T follicular helper cell (primary cell): ENCODE results near the gene NSMCE4A.
"Not testable (repeated sequence)": the region's sequence is repeated elsewhere in the genome, so short reads cannot be mapped to it uniquely, and the experiment has no call there.

Experiments used
- DNase-seq: peaks from one replicate; pipeline ENCODE4 v3.0.0-alpha.2; 2020; ENCODE audit warnings: low read depth

NSMCE4A gene

DNA sequence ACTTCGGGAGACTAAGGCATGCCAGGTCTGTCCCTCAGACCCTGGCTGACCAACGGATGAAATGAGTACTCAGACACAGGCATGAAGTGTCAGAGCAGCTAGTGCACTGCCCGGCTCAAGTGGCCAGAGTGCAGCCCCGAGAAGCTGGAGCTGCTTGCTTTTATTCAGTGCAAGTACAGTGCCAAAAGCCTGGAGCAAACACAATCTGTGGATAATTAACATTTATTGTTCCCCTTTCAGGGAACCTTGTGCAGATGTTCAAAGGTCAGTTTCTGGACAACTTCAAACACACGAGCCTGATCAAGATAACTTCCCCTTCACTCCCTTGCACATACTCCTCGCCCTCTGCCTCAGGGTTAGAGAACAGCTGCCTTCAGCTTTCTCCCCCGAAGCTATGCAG, 39.3 kb downstream of the NSMCE4A start:
- no peak for DNase-seq

DNA sequence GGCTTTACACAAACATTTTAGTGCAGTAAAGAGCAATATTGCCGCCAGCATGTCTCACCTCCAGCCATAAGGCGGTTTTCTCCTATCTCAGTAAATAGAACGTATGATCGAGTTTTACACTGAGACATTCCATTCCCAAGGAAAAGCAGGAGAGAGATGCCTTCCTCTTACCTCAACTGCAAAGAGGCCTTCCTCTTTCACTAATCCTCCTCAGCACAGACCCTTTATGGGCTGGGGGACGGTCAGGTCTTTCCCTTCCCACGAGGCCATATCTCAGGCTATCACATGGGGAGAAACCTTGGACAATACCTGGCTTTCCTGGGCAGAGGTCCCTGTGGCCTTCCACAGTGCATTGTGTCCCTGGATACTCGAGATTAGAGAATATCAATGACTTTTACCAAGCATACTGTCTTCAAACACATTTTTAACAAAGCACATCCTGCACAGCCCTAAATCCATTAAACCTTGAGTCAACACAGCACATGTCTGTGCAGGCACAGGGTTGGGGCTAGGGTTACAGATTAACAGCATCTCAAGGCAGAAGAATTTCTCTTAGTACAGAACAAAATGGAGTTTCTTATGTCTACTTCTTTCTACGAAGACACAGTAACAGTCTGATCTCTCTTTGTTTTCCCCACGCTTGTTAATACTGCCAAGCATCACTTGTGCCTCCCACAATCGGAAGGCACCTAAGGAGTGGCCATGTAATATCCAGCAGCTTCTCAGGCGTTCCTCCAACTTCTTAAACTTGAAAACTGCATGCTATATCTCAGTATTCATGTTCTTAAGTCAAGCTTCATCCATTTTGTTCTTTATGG, 44.5 kb downstream of the NSMCE4A start:
- DNase-seq: not testable (repeated sequence)

DNA sequence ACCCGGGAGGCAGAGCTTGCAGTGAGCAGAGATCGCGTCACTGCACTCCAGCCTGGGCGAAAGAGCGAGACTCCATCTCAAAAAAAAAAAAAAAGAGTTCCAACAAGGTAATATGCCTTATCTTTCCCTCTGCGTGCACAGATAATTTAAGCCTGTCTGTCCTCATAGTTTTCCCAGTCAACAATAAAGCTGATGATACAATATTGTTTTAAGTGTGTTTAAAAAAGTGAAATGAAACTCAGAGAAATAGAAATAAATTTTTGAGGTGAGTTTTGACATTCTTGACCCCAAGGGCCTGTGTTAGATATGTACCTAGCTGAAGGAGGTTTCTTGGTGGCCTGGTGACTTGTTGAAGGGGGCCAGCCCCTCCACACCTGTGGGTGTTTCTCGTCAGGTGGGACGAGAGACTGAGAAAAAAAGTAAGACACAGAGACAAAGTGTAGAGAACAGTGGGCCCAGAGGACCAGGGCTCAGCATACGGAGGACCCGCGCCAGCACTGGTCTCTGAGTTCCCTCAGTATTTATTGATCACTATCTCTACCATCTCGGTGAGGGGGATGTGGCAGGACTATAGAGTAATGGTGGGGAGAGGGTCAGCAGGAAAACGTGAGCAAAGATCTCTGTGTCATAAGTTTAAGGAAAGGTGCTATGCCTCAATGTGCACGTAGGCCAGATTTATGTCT, 45.3 kb downstream of the NSMCE4A start:
- not testable (repeated sequence) for DNase-seq

DNA sequence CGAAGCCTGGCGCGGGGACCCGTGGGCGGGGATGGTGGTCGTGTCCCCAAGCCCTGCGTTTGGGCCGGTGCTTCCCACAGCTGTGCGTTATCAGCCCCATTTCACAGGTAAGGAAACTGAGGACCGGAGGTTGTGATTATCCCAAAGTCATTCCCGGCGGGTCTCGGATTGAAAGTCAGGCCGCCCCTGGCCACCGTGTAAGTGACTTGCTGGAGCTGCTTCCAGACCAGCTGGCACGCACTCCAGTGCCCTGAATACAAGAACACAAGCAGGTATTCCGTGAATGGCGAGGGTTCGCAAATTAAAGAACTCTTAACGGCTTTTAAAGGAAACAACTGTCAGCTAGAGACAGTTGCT, 46.5 kb downstream of the NSMCE4A start:
- no peak for DNase-seq

DNA sequence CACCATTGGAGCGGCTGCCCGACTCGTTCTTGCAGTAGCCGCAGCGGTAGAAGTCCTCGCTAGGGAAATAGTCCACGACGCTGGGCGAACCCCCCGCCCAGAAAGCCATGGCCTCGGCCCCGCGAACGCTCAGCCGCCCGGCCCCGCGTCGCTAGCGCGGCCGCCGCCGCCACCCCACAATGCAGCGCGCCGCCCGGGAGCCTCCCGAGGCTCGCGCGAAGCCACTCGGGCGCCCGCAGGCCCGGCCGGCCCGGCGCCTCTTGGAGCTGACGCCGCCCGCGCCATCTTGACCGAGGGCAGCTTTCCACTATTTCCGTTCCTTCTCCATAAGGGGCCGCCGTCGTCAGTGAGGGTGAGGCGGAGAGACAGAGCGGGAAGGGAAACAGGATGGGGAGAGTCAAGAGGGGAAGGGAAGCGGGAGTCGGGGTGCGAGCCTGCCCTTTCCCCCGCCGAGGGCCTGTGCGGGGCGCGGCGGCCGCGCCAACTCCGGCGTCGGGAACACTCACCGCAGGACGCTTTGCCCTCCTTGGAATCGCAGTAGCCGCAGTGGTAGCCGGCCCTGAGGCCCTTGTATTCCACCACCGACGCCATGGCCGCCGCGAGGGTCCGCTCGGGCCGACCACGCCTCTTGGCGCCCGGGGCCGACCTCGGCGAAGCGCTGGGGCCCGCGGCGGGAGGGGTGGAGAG, 47.0 kb downstream of the NSMCE4A start, which contains the start of gene ATE1:
Gene ATE1, minus strand, starts transcription at position 191 of the 687 bp plus-strand sequence. Its CDS starts 82 bp downstream, at position 109.
- peak; percentile 78 for DNase-seq

DNA sequence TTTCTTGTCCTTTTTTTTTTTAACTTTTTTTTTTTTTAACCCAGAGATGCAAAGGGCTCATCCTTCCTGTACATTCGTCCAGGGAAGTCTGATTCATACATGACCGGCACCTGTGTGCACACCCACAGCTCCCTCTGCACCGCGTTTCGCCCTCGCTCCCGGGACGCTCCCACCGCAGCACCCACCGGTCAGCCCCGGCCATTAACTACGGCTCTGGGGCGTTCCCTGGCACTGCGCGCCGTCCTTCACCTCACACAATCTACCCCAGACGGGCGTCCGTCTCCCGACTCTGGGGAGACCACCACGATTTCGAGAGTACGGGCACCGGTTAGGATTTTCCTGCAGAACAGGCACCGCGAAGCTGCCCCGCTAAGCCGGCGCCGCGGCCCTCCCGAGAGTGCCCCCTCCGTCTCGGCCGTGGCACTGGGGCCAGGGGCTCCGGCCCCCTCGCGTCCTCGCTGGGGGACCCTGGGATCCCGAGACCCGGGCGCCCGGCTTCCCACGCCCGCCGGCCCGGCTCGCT, 47.6 kb downstream of the NSMCE4A start:
- DNase-seq: peak; percentile 1

DNA sequence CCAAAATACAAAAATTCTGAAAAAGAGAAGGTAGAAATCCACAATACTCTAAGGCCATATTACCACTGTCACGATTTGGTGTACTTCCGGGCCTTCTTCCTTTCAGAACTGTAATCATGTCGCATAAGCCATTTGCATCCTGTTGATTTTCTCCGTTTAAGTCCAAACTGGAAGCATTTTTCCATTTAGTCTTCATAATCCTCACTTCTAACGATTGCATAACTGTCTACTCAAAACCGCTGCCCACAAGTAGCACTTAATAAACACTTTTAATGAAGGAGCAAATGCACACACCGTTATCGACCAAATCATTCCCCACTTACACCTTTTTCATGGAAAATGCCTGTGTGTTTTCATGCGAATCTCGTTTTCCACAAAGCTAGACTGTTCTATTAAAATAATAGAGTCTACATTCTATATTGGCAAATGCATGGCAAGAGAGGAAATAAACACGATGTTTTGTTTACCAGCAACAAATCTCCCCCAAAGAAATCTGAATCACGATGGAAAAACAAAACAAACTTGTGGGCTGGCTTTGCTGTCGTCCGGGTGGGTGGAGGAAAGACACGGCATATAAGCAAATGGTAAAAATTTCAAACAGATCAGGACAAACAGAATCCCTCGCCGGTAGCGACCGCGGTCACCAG, 48.2 kb downstream of the NSMCE4A start:
- DNase-seq: no peak

DNA sequence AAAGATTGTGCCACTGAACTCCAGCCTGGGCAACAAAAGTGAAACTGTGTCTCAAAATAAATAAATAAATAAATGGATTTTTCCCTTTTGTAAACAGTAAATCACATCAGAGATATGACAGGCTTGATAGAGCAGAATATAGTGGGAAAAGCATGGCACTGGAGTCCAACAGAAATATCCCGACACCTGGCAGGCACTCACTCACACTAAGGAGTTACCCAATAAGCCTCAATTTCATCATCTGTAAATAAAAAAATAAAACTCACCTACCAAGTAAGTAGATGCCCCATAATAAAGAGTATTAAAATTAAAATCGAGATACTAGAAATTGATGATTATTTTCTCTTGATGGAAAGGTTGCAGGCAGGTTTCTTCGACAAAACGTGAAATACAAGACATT, 48.9 kb downstream of the NSMCE4A start:
- DNase-seq: no peak

DNA sequence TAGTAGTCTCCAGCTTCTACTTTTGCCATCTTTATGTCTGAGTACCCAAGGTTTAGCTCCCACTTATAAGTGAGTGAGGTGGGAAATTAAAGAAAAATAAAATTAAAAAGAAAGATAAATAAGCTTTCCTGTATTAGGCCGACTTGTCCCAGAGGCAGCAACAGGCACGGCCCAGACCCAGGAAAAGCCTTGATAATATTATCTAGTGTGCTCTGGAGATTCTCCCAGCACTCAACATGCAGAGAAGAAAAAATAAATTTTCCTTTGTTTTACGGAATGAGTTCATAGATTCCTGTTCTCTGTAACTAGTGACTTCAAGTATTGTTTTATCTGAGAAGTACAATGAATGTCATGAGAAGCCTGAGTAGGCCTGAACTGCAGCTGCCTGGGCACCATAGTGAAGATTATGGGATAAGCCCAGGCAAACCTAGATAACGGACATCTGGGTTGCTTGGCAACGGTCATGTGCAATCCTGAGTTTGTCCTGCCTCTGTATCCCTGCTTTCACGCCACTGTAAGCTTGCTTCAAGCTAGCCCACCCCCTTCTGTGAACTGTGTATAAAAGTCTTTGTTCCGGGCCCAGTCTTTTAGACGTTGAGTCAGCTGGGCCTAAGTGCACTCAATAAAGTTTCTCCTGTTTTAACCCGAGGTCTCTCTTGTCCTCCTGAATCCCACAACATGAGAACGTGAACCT, 53.6 kb downstream of the NSMCE4A start:
- no peak for DNase-seq

DNA sequence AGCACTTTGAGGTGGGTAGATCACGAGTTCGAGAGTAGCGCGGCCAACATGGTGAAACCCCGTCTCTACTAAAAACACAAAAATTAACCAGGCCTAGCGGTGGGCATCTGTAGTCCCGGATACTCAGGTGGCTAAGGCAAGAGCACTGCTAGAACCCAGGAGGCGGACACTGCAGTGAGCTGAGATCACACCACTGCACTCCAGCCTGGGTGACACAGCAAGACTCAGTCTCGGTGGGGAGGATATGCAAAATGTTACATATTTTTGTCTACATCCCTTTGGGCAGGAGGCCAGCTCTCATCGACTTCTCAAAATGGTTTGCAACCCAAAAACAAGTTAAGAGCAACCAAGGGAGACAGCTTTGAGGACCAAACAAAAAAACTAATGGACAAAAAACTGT, 55.4 kb downstream of the NSMCE4A start:
- DNase-seq: no peak

DNA sequence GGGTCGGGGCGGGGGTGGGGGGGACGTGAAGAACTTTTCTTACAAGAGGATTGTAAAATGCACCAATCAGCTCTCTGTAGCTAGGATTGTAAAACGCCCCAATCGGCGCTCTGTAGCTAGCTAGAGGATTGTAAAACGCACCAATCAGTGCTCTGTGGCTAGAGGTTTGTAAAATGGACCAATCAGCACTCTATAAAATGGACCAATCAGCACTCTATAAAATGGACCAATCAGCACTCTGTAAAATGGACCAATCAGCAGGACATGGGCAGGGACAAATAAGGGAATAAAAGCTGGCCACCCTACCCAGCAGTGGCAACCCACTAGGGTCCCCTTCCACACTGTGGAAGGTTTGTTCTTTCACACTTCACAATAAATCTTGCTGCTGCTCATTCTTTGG, 56.2 kb downstream of the NSMCE4A start:
- not testable (repeated sequence) for DNase-seq

DNA sequence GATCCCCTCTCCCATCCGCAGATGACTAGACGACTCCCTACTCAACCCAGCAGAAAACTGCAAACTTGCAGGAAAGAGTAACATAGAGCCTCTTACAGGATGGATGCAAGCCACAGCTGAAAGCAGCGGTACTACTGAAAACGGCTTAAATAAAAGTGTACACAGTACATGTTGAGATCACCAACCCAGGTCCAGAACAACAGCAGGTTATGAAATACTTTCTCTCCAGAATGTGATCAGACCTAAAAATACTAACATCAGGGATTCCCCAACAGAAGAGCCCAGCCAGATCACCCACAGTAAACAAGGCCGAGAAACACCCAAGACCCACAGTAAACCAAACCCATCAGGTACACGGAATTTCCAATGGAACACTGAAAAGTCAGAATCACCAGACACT, 60.4 kb downstream of the NSMCE4A start:
- DNase-seq: no peak

DNA sequence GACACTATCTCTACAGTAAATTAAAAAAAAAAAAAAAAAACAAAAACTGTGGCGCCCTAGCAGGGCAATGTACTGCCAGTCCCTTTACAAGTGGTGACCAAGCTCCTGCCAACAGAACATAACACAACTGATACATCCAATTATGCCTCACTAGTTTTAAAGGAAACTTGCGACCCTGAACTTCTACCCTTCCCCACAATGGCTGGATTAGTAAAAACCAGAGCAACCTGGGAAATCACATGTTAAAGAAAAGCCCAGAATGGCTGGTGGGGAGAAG, 63.7 kb downstream of the NSMCE4A start:
- no peak for DNase-seq

DNA sequence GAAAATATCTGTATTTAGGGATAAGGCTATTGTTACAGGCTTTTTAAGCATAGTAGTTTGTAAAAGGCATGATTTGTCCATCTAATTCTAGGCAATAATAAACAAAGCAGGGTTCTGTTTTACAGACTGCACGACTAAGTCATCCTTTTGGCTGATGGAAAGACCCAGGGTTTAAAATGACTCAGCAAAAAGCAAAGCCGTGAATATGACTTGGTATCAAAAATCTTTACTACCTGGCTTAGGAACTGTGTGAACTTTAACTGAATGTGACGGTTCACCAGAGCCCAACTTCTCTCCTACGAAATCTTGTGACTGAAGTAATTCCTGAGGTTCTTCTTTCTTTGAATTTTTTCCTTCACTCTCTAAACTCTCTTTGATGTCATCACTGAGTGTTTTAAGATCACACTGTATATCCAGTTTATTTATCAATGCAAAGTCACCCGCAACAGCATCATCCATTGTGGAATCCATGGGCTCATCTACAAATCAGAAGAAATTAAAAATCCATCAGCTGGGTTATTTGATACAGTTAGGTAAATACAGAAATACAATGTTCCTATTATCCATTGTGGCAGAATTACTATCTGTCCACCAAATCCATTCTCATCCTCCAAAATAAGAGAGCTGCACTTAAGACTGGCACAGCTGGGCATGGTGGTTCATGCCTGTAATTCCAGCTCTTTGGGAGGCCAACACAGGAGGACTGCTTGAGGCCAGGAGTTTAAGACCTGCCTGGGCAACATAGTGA, 64.2 kb downstream of the NSMCE4A start:
- DNase-seq: no peak
